OCI-LY1 (cell line): ENCODE results near the gene SH3BGRL2.

Experiments
- H2AFZ ChIP-seq: fragments of 200-600 bp; sonication (generic), shearing (Covaris generic); 2 replicates; pipeline ENCODE4 v1.6.0; 2014; ENCODE audit warnings: antibody characterized with exemption, mild to moderate bottlenecking, low read length
- H3F3A ChIP-seq: fragments of 200-600 bp; sonication (generic), shearing (Covaris generic); 2 replicates; pipeline ENCODE4 v1.6.0; 2014; ENCODE audit warnings: mild to moderate bottlenecking, antibody characterized with exemption, low read length, moderate library complexity; ENCODE audit not compliant: insufficient read depth
- H3K27ac ChIP-seq: fragments of 200-600 bp; sonication (generic); 2 replicates; pipeline ENCODE4 v1.5.1; 2014; ENCODE audit warnings: low read length, mixed run types, mild to moderate bottlenecking, low read depth; ENCODE audit not compliant: poor library complexity, severe bottlenecking
- H3K27me3 ChIP-seq: fragments of 200-600 bp; sonication (generic); 2 replicates; pipeline ENCODE4 v1.6.0; 2014; ENCODE audit warnings: antibody characterized with exemption, mild to moderate bottlenecking, low read length, moderate library complexity; ENCODE audit not compliant: insufficient read depth
- H3K36me3 ChIP-seq: fragments of 200-600 bp; sonication (generic); 2 replicates; pipeline ENCODE4 v1.6.1; 2014; ENCODE audit warnings: mild to moderate bottlenecking, antibody characterized with exemption, low read length, moderate library complexity, mixed read lengths; ENCODE audit not compliant: insufficient read depth
- H3K4me1 ChIP-seq: fragments of 200-600 bp; sonication (generic); 2 replicates; pipeline ENCODE4 v1.5.1; 2014; ENCODE audit warnings: mild to moderate bottlenecking, low read length, moderate library complexity; ENCODE audit not compliant: insufficient read depth, severe bottlenecking
- H3K4me2 ChIP-seq: fragments of 200-600 bp; sonication (generic), shearing (Covaris generic); 2 replicates; pipeline ENCODE4 v1.6.1; 2014; ENCODE audit warnings: low read length
- H3K4me3 ChIP-seq: fragments of 200-600 bp; sonication (generic); 2 replicates; pipeline ENCODE4 v1.5.1; 2014; ENCODE audit warnings: low read length, low read depth, mild to moderate bottlenecking, mixed read lengths; ENCODE audit not compliant: poor library complexity, severe bottlenecking
- H3K79me2 ChIP-seq: fragments of 200-600 bp; shearing (Covaris generic); 2 replicates; pipeline ENCODE4 v1.6.1; 2016; ENCODE audit warnings: mixed run types, low read length, mixed read lengths; ENCODE audit not compliant: insufficient read depth
- H3K9ac ChIP-seq: fragments of 200-600 bp; sonication (generic), shearing (Covaris generic); 2 replicates; pipeline ENCODE4 v1.6.1; 2014; ENCODE audit warnings: mild to moderate bottlenecking, low read length, mixed read lengths
- H3K9me2 ChIP-seq: fragments of 200-600 bp; sonication (generic), shearing (Covaris generic); 2 replicates; pipeline ENCODE4 v1.6.1; 2014; ENCODE audit warnings: low read depth, mild to moderate bottlenecking, low read length, mixed read lengths
- H3K9me3 ChIP-seq: fragments of 200-600 bp; shearing (Covaris generic); 2 replicates; pipeline ENCODE4 v1.6.1; 2014; ENCODE audit warnings: low read length, mixed read lengths
- H4K20me1 ChIP-seq: fragments of 200-600 bp; sonication (generic), shearing (Covaris generic); 2 replicates; pipeline ENCODE4 v1.6.0; 2016; ENCODE audit warnings: mild to moderate bottlenecking, low read length; ENCODE audit not compliant: insufficient read depth
- CTCF ChIP-seq: fragments of 200-600 bp; sonication (generic), shearing (Covaris generic); IDR thresholded peaks from 2 replicates; pipeline ENCODE4 v1.5.1; 2017; ENCODE audit warnings: mild to moderate bottlenecking, antibody characterized with exemption, low read length, moderate library complexity, mixed read lengths
- EZH2 ChIP-seq: fragments of 200-600 bp; sonication (generic), shearing (Covaris generic); IDR thresholded peaks from 2 replicates; pipeline ENCODE4 v1.8.0; 2017; ENCODE audit warnings: borderline replicate concordance, mixed run types, mild to moderate bottlenecking, antibody characterized with exemption, low read length, moderate library complexity, mixed read lengths

Gene SH3BGRL2

GRCh38 chr6:79706527-79706926, 75.4 kb downstream of the SH3BGRL2 start:
- no peaks in the 10 kb centered on the region for H3F3A ChIP-seq
- H3K79me2 ChIP-seq, result no peaks in the 10 kb centered on the region
- TF ChIP-seq EZH2 (no peak), CTCF (no peak)
- H4K20me1 ChIP-seq, result no peaks in the 10 kb centered on the region
- H3K9me2 ChIP-seq, result no peaks in the 10 kb centered on the region
- H3K9ac ChIP-seq, result no peak overlapping the region
- no peak overlapping the region for H3K4me3 ChIP-seq
- no peaks in the 10 kb centered on the region for H3K4me1 ChIP-seq
- no peaks in the 10 kb centered on the region for H3K36me3 ChIP-seq
- H3K4me2 ChIP-seq, result no peak overlapping the region
- H3K9me3 ChIP-seq, result no peaks in the 10 kb centered on the region
- no peak overlapping the region for H3K27ac ChIP-seq
- H2AFZ ChIP-seq, result no peak overlapping the region
- H3K27me3 ChIP-seq, result no peaks in the 10 kb centered on the region

- Histone ChIP-seq H3K4me1 (no peaks in the 10 kb centered on the region), H3K9ac (no peak overlapping the region), H2AFZ (no peak overlapping the region), H3K9me3 (no peaks in the 10 kb centered on the region), H3K79me2 (no peaks in the 10 kb centered on the region), H3K4me3 (no peak overlapping the region), H3F3A (no peaks in the 10 kb centered on the region), H3K9me2 (no peaks in the 10 kb centered on the region), H3K27me3 (no peaks in the 10 kb centered on the region), H3K36me3 (no peaks in the 10 kb centered on the region), H3K4me2 (no peak overlapping the region), H3K27ac (no peak overlapping the region), H4K20me1 (no peaks in the 10 kb centered on the region)
- TF ChIP-seq CTCF, result no peak
- TF ChIP-seq EZH2, result no peak
Measured at GRCh38 chr6:79707621-79708020, 76.5 kb downstream of the SH3BGRL2 start.

DNA sequence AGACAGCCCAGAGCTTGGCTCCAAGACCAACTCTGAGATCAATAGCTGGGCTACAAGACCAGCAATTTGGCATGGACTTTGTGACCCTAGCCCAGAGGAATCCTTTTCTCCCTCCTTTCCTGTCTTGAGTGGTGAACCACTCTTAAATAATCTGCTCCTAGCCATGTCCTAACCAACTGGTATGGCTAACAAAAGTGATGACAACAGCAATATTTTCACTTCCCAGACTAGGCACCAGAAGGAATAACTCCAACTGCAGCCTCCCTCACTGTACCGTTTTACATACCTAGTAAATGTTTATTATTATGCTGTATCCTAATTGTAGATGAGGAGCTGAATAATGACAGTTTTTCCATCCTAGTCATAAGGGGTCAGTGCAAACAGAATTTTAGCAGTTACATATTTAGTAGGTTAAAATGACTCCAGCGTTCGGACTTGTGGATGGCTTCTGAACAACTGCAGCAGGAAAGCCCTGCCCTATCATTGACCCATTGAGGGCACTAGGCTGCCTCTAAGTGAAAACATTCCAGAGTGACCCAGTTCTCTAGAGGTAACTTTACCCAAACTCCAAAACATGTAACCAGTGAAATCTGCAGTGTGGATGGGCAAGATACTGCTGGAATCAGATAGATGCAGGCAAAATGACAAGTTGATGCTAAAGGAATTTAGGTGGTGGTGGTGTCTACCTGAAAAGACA, 77.1 kb downstream of the SH3BGRL2 start:
- H4K20me1 ChIP-seq, result no peaks in the 10 kb centered on the region
- H3K4me3 ChIP-seq, result no peak overlapping the region
- no peak overlapping the region for H3K9ac ChIP-seq
- no peaks in the 10 kb centered on the region for H3F3A ChIP-seq
- no peak overlapping the region for H3K4me2 ChIP-seq
- no peak overlapping the region for H2AFZ ChIP-seq
- H3K79me2 ChIP-seq, result no peaks in the 10 kb centered on the region
- no peak overlapping the region for H3K27ac ChIP-seq
- H3K9me3 ChIP-seq, result no peaks in the 10 kb centered on the region
- TF ChIP-seq EZH2 (no peak), CTCF (no peak)
- no peaks in the 10 kb centered on the region for H3K9me2 ChIP-seq
- H3K4me1 ChIP-seq, result no peaks in the 10 kb centered on the region
- H3K27me3 ChIP-seq, result no peaks in the 10 kb centered on the region
- no peaks in the 10 kb centered on the region for H3K36me3 ChIP-seq
